Endodermal cell (in vitro differentiated cells): ENCODE data around the gene SSNA1. TPM values are rescaled to one million over a fixed set of nuclear protein-coding genes. Genes with fewer than 3 reads are reported as not detected.

Experiments
- DNase-seq: peaks from one replicate; pipeline ENCODE4 v3.0.0-alpha.2; 2017
- H3K27ac ChIP-seq: 2 replicates; pipeline ENCODE4 v1.5.1; 2013; ENCODE audit warnings: mild to moderate bottlenecking, low read depth, low read length, moderate library complexity
- H3K27me3 ChIP-seq: 2 replicates; pipeline ENCODE4 v1.6.1; 2013; ENCODE audit warnings: mild to moderate bottlenecking, low read length, moderate library complexity; ENCODE audit not compliant: insufficient read depth, control insufficient read depth, poor library complexity, severe bottlenecking
- H3K36me3 ChIP-seq: 2 replicates; pipeline ENCODE4 v1.7.0; 2013; ENCODE audit warnings: mild to moderate bottlenecking, low read length, moderate library complexity; ENCODE audit not compliant: control insufficient read depth, insufficient read depth
- H3K4me1 ChIP-seq: one replicate; pipeline ENCODE4 v1.7.0; 2013; ENCODE audit warnings: low read length; ENCODE audit not compliant: control insufficient read depth, insufficient read depth
- H3K4me3 ChIP-seq: 2 replicates; pipeline ENCODE4 v1.5.1; 2013; ENCODE audit warnings: mild to moderate bottlenecking, low read length, moderate library complexity
- H3K9ac ChIP-seq: 2 replicates; pipeline ENCODE4 v1.6.1; 2013; ENCODE audit warnings: mild to moderate bottlenecking, low read length, moderate library complexity; ENCODE audit not compliant: poor library complexity, severe bottlenecking; ENCODE audit errors: extremely low read depth
- H3K9me3 ChIP-seq: 2 replicates; pipeline ENCODE4 v1.6.1; 2013; ENCODE audit warnings: mild to moderate bottlenecking, low read length, moderate library complexity; ENCODE audit not compliant: control insufficient read depth
- H3K27ac Mint-ChIP-seq: 2 replicates; pipeline ENCODE4 v1.8.0; 2020; ENCODE audit warnings: mixed read lengths
- H3K27me3 Mint-ChIP-seq: 2 replicates; pipeline ENCODE4 v1.8.0; 2021; ENCODE audit warnings: mild to moderate bottlenecking, mixed read lengths; ENCODE audit not compliant: insufficient read depth
- H3K36me3 Mint-ChIP-seq: 2 replicates; pipeline ENCODE4 v1.8.0; 2020; ENCODE audit warnings: low read depth, mixed read lengths
- H3K4me1 Mint-ChIP-seq: 2 replicates; pipeline ENCODE4 v1.8.0; 2020; ENCODE audit warnings: mixed read lengths
- H3K4me3 Mint-ChIP-seq: 2 replicates; pipeline ENCODE4 v1.8.0; 2020; ENCODE audit warnings: mild to moderate bottlenecking, moderate library complexity, mixed read lengths
- H3K9me3 Mint-ChIP-seq: 2 replicates; pipeline ENCODE4 v1.8.0; 2020; ENCODE audit warnings: mild to moderate bottlenecking, mixed read lengths
- CTCF ChIP-seq: fragments of 200-600 bp; sonication (generic); conservative IDR thresholded peaks from 2 replicates; pipeline ENCODE4 v1.5.0; 2021; ENCODE audit warnings: antibody characterized with exemption, mild to moderate bottlenecking
- WGBS, 2 experiments: methylation state at CpG; one replicate each; pipeline versions ENCODE4 v1.1.5 to v1.1.7; 2013; ENCODE audit warnings: missing lambda C conversion rate in 2 of 2, mixed read lengths in 1 of 2; ENCODE audit not compliant: insufficient coverage in 1 of 2, insufficient read length in 1 of 2; 5-methylcytosine and 5-hydroxymethylcytosine counted together
- total RNA-seq, 2 donors: library from RNA; stranded (reverse); fragmentation: NEBNext Ultra II Directional in 1 of 2; extraction: Animal tissue kit (Norgen Biotek cat#: 25700) in 1 of 2; gene quantifications; 2 replicates in 1 of 2; 3 replicates in 1 of 2; pipeline ENCODE4 v1.2.1, GENCODE V29; 2021

Gene SSNA1
- total RNA-seq, 2 donors from 2014 or later: 66.5 to 67.7 TPM

- Mint-ChIP-seq H3K4me1 (peaks cover 2% of the 10 kb centered on the region), H3K4me3 (no peak overlapping the region), H3K27me3 (no peaks in the 10 kb centered on the region), H3K36me3 (peaks cover 22% of the 10 kb centered on the region), H3K27ac (no peak overlapping the region), H3K9me3 (no peaks in the 10 kb centered on the region)
- WGBS, 2 experiments: 94 to 96% methylated on average over 13 to 22 of the region's 22 CpGs
- peaks cover 12% of the 10 kb centered on the region for H3K36me3 ChIP-seq
- H3K27ac ChIP-seq: no peak overlapping the region
- H3K9ac ChIP-seq: no peak overlapping the region
- H3K4me1 ChIP-seq: peaks cover 1% of the 10 kb centered on the region
- no peak overlapping the region for H3K4me3 ChIP-seq
- DNase-seq: no peak
- no peaks in the 10 kb centered on the region for H3K27me3 ChIP-seq
- no peaks in the 10 kb centered on the region for H3K9me3 ChIP-seq
- no peak for TF ChIP-seq CTCF
Measured at GRCh38 chr9:137181680-137182079, 6.8 kb upstream of the SSNA1 start.

DNA sequence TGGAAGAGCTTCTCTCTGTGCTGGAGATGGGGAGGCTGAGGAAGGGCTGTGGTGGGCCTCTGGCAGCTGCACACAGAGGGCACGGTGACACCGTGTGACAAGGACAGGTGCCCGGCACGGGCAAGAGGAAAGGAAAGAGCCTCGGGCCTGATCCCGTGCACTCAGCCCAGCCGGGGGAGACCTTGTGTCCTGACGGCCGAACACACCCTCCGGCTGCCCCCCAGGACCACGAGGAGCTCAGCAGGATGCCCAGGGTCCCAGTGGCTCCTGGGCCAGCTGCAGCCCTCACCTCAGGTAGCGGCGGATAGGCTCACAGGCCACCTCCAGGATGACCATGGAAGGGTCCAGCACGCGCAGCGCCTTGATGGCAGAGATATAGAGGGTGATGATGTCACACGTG lies 5.6 kb upstream of the SSNA1 start:
- H3K27ac ChIP-seq: no peak overlapping the region
- no peak overlapping the region for H3K9ac ChIP-seq
- H3K4me1 ChIP-seq: peaks cover 12% of the 10 kb centered on the region
- peaks cover 22% of the 10 kb centered on the region for H3K36me3 Mint-ChIP-seq
- no peak overlapping the region for H3K4me3 ChIP-seq
- H3K36me3 ChIP-seq: peaks cover 19% of the 10 kb centered on the region
- 90 to 95% methylated on average over 11 to 17 of the region's 17 CpGs for WGBS, 2 experiments
- no peak overlapping the region for H3K4me3 Mint-ChIP-seq
- H3K27me3 ChIP-seq: no peaks in the 10 kb centered on the region
- H3K27ac Mint-ChIP-seq: no peak overlapping the region
- peaks cover 12% of the 10 kb centered on the region for H3K4me1 Mint-ChIP-seq
- DNase-seq: no peak
- H3K27me3 Mint-ChIP-seq: no peaks in the 10 kb centered on the region
- TF ChIP-seq CTCF: no peak
- no peaks in the 10 kb centered on the region for H3K9me3 Mint-ChIP-seq
- no peaks in the 10 kb centered on the region for H3K9me3 ChIP-seq

DNA sequence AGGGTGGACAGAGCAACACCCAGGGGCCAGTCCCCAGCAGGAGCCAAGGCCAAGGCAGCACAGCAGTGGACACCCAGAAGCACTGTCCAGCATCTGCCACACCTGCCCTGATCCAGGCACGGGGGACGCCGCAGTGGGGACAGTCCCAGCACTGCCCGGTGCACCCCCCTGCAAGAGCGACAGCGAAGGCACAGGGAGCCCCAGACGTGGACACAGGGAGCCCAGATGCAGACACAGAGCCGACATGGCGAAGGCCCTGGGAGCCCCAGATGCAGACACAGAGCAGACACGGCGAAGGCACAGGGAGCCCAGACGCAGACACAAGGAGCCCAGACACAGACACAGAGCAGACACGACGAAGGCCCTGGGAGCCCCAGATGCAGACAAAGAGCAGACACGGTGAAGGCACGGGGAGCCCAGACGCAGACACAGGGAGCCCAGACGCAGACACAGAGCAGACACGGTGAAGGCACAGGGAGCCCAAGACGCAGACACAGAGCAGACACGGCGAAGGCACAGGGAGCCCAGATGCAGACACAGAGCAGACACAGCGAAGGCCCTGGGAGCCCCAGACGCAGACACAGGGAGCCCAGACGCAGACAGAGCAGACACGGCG lies 4.4 kb upstream of the SSNA1 start:
- H3K27me3 ChIP-seq: no peaks in the 10 kb centered on the region
- peaks cover 12% of the 10 kb centered on the region for H3K4me1 ChIP-seq
- H3K36me3 ChIP-seq: peaks cover 19% of the 10 kb centered on the region
- peaks cover 19% of the 10 kb centered on the region for H3K36me3 Mint-ChIP-seq
- no peaks in the 10 kb centered on the region for H3K9me3 ChIP-seq
- H3K27me3 Mint-ChIP-seq: no peaks in the 10 kb centered on the region
- no peak overlapping the region for H3K4me3 Mint-ChIP-seq
- WGBS, 2 experiments: 94 to 95% methylated on average over 27 of the region's 27 CpGs
- H3K4me1 Mint-ChIP-seq: peaks cover 13% of the 10 kb centered on the region
- no peak for DNase-seq
- no peak for TF ChIP-seq CTCF
- H3K27ac Mint-ChIP-seq: no peak overlapping the region
- no peaks in the 10 kb centered on the region for H3K9me3 Mint-ChIP-seq
- no peak overlapping the region for H3K9ac ChIP-seq
- H3K27ac ChIP-seq: no peak overlapping the region
- no peak overlapping the region for H3K4me3 ChIP-seq
